IMR-90 (cell line): ENCODE data around the gene MAGI2. TPM values are rescaled to one million over a fixed set of nuclear protein-coding genes. Genes with fewer than 3 reads are reported as not detected.

Experiments
- ATAC-seq: fragments of 200-7000 bp; cut with Tn5 transposase; 2 replicates; pipeline ENCODE4 v1.9.1; 2020; ENCODE audit warnings: low read depth, mild to moderate bottlenecking, moderate library complexity
- BruUV-seq: library from RNA; stranded (reverse); fragments of 400-500 nt; replicated peaks from 2 replicates; lab custom pipeline; 2021; lab: Mats Ljungman, UMichigan
- CTCF ChIA-PET: fragments of 300-600 bp; formaldehyde crosslinking; extraction: SDS; loops from one replicate; lab custom pipeline; 2021; ENCODE audit warnings: antibody characterized with exemption; lab: Yijun Ruan, JAX
- POLR2A ChIA-PET: fragments of 300-600 bp; sonication (Branson Sonifier 250); formaldehyde crosslinking; loops from one replicate; lab custom pipeline; 2022; ENCODE audit warnings: antibody characterized with exemption; ENCODE audit not compliant: unreplicated experiment; lab: Charles Lee
- DNase-seq: peaks from one replicate; pipeline ENCODE4 v3.0.0; 2013
- H2AFZ ChIP-seq: replicated peaks from 2 replicates; pipeline ENCODE3; 2013; ENCODE audit warnings: low read length, mild to moderate bottlenecking; ENCODE audit not compliant: poor library complexity
- H2AK5ac ChIP-seq: 2 replicates; pipeline ENCODE4 v1.6.1; 2013; ENCODE audit warnings: low read depth, low read length, inconsistent platforms
- H2AK9ac ChIP-seq: replicated peaks from 2 replicates; pipeline ENCODE3; 2013; ENCODE audit warnings: mild to moderate bottlenecking, low read depth, low read length, moderate library complexity; ENCODE audit not compliant: poor library complexity
- H2BK120ac ChIP-seq: 2 replicates; pipeline ENCODE4 v1.6.1; 2013; ENCODE audit warnings: low read depth, low read length, inconsistent platforms
- H2BK15ac ChIP-seq: 3 replicates; pipeline ENCODE4 v1.6.1; 2013; ENCODE audit warnings: low read depth, low read length, inconsistent platforms
- H2BK20ac ChIP-seq: 2 replicates; pipeline ENCODE4 v1.6.1; 2013; ENCODE audit warnings: low read depth, mild to moderate bottlenecking, inconsistent platforms, low read length, moderate library complexity
- H2BK5ac ChIP-seq: 2 replicates; pipeline ENCODE4 v1.6.1; 2013; ENCODE audit warnings: mild to moderate bottlenecking, low read depth, low read length, inconsistent platforms; ENCODE audit not compliant: poor library complexity, severe bottlenecking
- H3K14ac ChIP-seq: replicated peaks from 2 replicates; pipeline ENCODE4 v1.6.1; 2013; ENCODE audit warnings: low read depth, low read length, inconsistent platforms
- H3K18ac ChIP-seq: 2 replicates; pipeline ENCODE4 v1.6.1; 2013; ENCODE audit warnings: low read depth, low read length, control low read depth
- H3K23ac ChIP-seq: 2 replicates; pipeline ENCODE4 v1.6.1; 2013; ENCODE audit warnings: low read depth, low read length, inconsistent platforms
- H3K27ac ChIP-seq: 2 replicates; pipeline ENCODE4 v1.5.1; 2013; ENCODE audit warnings: mild to moderate bottlenecking, control low read depth, low read length; ENCODE audit not compliant: insufficient read depth
- H3K27me3 ChIP-seq: 2 replicates; pipeline ENCODE4 v1.6.1; 2013; ENCODE audit warnings: low read length; ENCODE audit not compliant: control insufficient read depth, insufficient read depth
- H3K36me3 ChIP-seq: 2 replicates; pipeline ENCODE4 v1.6.1; 2013; ENCODE audit warnings: low read length, mixed read lengths; ENCODE audit not compliant: control insufficient read depth, insufficient read depth
- H3K4ac ChIP-seq: 2 replicates; pipeline ENCODE4 v1.6.1; 2013; ENCODE audit warnings: low read depth, low read length, inconsistent platforms
- H3K4me1 ChIP-seq: 2 replicates; pipeline ENCODE4 v1.6.1; 2013; ENCODE audit warnings: low read length, mixed read lengths; ENCODE audit not compliant: control insufficient read depth, insufficient read depth
- H3K4me2 ChIP-seq: 2 replicates; pipeline ENCODE4 v1.6.1; 2013; ENCODE audit warnings: low read depth, mild to moderate bottlenecking, control low read depth, low read length, moderate library complexity
- H3K4me3 ChIP-seq: 2 replicates; pipeline ENCODE4 v1.5.1; 2013; ENCODE audit warnings: low read depth, mild to moderate bottlenecking, control low read depth, low read length, moderate library complexity; ENCODE audit not compliant: insufficient read depth
- H3K56ac ChIP-seq: 2 replicates; pipeline ENCODE4 v1.6.1; 2013; ENCODE audit warnings: low read length, inconsistent platforms; ENCODE audit not compliant: insufficient read depth; ENCODE audit errors: extremely low read depth
- H3K79me1 ChIP-seq, 2 experiments: 2 replicates each; pipeline ENCODE4 v1.6.1; 2013; ENCODE audit warnings: low read length in 2 of 2, inconsistent platforms in 1 of 2, low read depth in 1 of 2
- H3K9ac ChIP-seq: 2 replicates; pipeline ENCODE4 v1.6.1; 2013; ENCODE audit warnings: low read depth, low read length, control low read depth
- H3K9me1 ChIP-seq: 2 replicates; pipeline ENCODE4 v1.6.1; 2013; ENCODE audit warnings: low read length, inconsistent platforms; ENCODE audit not compliant: insufficient read depth
- H3K9me3 ChIP-seq: 2 replicates; pipeline ENCODE4 v1.6.1; 2013; ENCODE audit warnings: low read length; ENCODE audit not compliant: control insufficient read depth, insufficient read depth
- H4K20me1 ChIP-seq: 2 replicates; pipeline ENCODE4 v1.6.1; 2013; ENCODE audit warnings: low read length, inconsistent platforms; ENCODE audit not compliant: insufficient read depth
- H4K5ac ChIP-seq: 2 replicates; pipeline ENCODE4 v1.6.1; 2013; ENCODE audit warnings: mild to moderate bottlenecking, low read depth, low read length, control low read depth
- H4K8ac ChIP-seq, 2 experiments: 2 replicates each; pipeline ENCODE4 v1.6.1; 2013; ENCODE audit warnings: low read depth in 2 of 2, low read length in 2 of 2, control low read depth in 1 of 2, inconsistent platforms in 1 of 2
- H4K91ac ChIP-seq: 2 replicates; pipeline ENCODE4 v1.6.1; 2013; ENCODE audit warnings: low read depth, low read length, inconsistent platforms; ENCODE audit not compliant: insufficient read depth
- BHLHE40 ChIP-seq: fragments of 150-350 bp; IDR thresholded peaks from 2 replicates; pipeline ENCODE4 v1.6.1; 2016; ENCODE audit warnings: mild to moderate bottlenecking, low read depth, low read length
- FOS ChIP-seq: fragments of 150-350 bp; IDR thresholded peaks from 2 replicates; pipeline ENCODE4 v1.6.1; 2016; ENCODE audit warnings: low read depth, low read length
- MAFK ChIP-seq: IDR thresholded peaks from 2 replicates; pipeline ENCODE4 v1.6.1; 2012; ENCODE audit warnings: low read depth, low read length, improper control_type of control experiment
- MAZ ChIP-seq: IDR thresholded peaks from 2 replicates; pipeline ENCODE4 v1.6.1; 2012; ENCODE audit warnings: low read depth, mild to moderate bottlenecking, low read length, improper control_type of control experiment, moderate library complexity, borderline replicate concordance
- MXI1 ChIP-seq: IDR thresholded peaks from 2 replicates; pipeline ENCODE4 v1.6.1; 2012; ENCODE audit warnings: low read depth, mild to moderate bottlenecking, low read length, moderate library complexity, borderline replicate concordance
- NFE2L2 ChIP-seq: fragments of 150-350 bp; IDR thresholded peaks from 2 replicates; pipeline ENCODE4 v1.6.1; 2016; ENCODE audit warnings: low read depth, mild to moderate bottlenecking, low read length
- RAD21 ChIP-seq: IDR thresholded peaks from 2 replicates; pipeline ENCODE4 v1.6.1; 2012; ENCODE audit warnings: low read length, improper control_type of control experiment
- RFX5 ChIP-seq: IDR thresholded peaks from 2 replicates; pipeline ENCODE4 v1.8.0; 2012; ENCODE audit warnings: low read depth, mild to moderate bottlenecking, low read length, moderate library complexity
- SMC3 ChIP-seq: fragments of 150-350 bp; IDR thresholded peaks from 2 replicates; pipeline ENCODE4 v1.6.1; 2016; ENCODE audit warnings: low read depth, mild to moderate bottlenecking, antibody characterized with exemption, low read length, moderate library complexity
- dilution Hi-C: fragments of 300-500 bp; cut with HindIII; formaldehyde crosslinking; loops from one replicate; pipeline ENCODE4 v1.14.3; 2018; ENCODE audit warnings: low sequenced_read_pairs; ENCODE audit not compliant: unreplicated experiment
- in situ Hi-C: fragments of 300-500 bp; cut with MboI; formaldehyde crosslinking; loops from 3 replicates; pipeline ENCODE4 v1.14.3; 2019; ENCODE audit warnings: low sequenced_read_pairs, inconsistent platforms, mixed read lengths
- intact Hi-C: fragments of 100-400 bp; cut with micrococcal nuclease; formaldehyde crosslinking; loops from 2 replicates; pipeline ENCODE4 v1.10.0; 2022
- polyA plus RNA-seq, 3 experiments: library from polyadenylated mRNA; depleted of rRNA; stranded (reverse); fragments of >200 nt; gene quantifications; 2 replicates each; pipeline ENCODE4 v1.2.3, GENCODE V29; 2012; ENCODE audit warnings: low replicate concordance in 1 of 3
- total RNA-seq: library from RNA; depleted of rRNA; stranded (reverse); fragments of >200 nt; gene quantifications from 2 replicates; pipeline ENCODE4 v1.2.3, GENCODE V29; 2012
- TF ChIP-seq, protein P1 (sequence below): fragments of 150-350 bp; IDR thresholded peaks from 2 replicates; pipeline ENCODE4 v1.6.1; 2017; ENCODE audit warnings: mild to moderate bottlenecking, antibody characterized with exemption, low read length, low read depth

The MAGI2 gene
- total and polyA plus RNA-seq, 2 of the 4 experiments (the other 2 are of a cell fraction) = 2.5 to 17.9 TPM

DNA sequence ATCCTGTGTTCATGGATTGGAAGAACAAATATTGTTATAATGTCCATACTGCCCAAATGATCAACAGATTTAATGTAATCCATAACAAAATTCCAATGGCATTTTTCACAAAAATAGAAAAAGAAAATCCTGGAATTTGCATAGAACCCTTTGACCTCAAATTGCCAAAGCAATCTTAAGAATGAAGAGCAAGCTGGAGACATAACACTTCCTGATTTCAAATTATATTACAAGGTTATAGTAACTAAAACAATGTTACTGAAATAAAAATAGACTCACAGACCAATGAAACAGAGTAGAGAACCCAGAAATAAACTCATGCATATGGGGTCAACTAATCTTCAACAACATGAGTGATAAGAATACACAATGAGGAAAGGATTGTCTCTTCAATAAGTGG is 1352.4 kb downstream of the MAGI2 start:
- Histone ChIP-seq H3K9me3 (no peaks in the 10 kb centered on the region), H3K4me2 (no peak overlapping the region), H3K56ac (no peak overlapping the region), H2AK5ac (no peak overlapping the region), H2AFZ (no peak overlapping the region), H2AK9ac (no peak overlapping the region), H2BK120ac (no peak overlapping the region), H2BK20ac (no peak overlapping the region), H3K36me3 (no peaks in the 10 kb centered on the region), H3K4ac (no peak overlapping the region), H2BK15ac (no peak overlapping the region), H3K79me1 (no peaks in the 10 kb centered on the region), H3K14ac (no peak overlapping the region), H4K20me1 (no peaks in the 10 kb centered on the region), H3K27ac (no peak overlapping the region), H3K27me3 (no peaks in the 10 kb centered on the region), H3K4me3 (no peak overlapping the region), H3K9ac (no peak overlapping the region), H3K18ac (no peak overlapping the region), H2BK5ac (no peak overlapping the region), H3K9me1 (peaks cover 4% of the 10 kb centered on the region), H3K23ac (no peak overlapping the region), H3K4me1 (peaks cover 9% of the 10 kb centered on the region), H4K5ac (no peak overlapping the region), H4K91ac (no peak overlapping the region), H4K8ac (no peak overlapping the region)
- in situ Hi-C loops = no loop called here
- intact Hi-C loops = no loop called here
- TF ChIP-seq MXI1 = no peak
- no peak for TF ChIP-seq NFE2L2
- TF ChIP-seq RAD21 = no peak
- TF ChIP-seq FOS = no peak
- TF ChIP-seq MAFK = no peak
- TF ChIP-seq RFX5 = no peak
- TF ChIP-seq SMC3 = no peak
- TF ChIP-seq, protein P1, sequence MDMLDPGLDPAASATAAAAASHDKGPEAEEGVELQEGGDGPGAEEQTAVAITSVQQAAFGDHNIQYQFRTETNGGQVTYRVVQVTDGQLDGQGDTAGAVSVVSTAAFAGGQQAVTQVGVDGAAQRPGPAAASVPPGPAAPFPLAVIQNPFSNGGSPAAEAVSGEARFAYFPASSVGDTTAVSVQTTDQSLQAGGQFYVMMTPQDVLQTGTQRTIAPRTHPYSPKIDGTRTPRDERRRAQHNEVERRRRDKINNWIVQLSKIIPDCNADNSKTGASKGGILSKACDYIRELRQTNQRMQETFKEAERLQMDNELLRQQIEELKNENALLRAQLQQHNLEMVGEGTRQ = no peak
- TF ChIP-seq MAZ = no peak
- TF ChIP-seq BHLHE40 = no peak
- dilution Hi-C loops = no loop called here
- ChIA-PET POLR2A (no interaction called here), CTCF (interaction anchor here (0.6 kb wide), 1 partner anchor 13 kb away, joined by 3 read pairs; no protein-coding TSS in a partner anchor)
- DNase-seq (no peak), ATAC-seq (no peak)
- no TSS peak for BruUV-seq
